Renal pelvis (tissue), 4 donors: Measurements from ENCODE around the gene MARCKSL1. TPM values are rescaled to one million over a fixed set of nuclear protein-coding genes. Genes with fewer than 3 reads are reported as not detected.
"Not testable (repeated sequence)": the region's sequence is repeated elsewhere in the genome, so short reads cannot be mapped to it uniquely, and the experiment has no call there.

Source experiments
- DNase-seq: peaks from one replicate; pipeline ENCODE4 v3.0.0-alpha.2; 2013
- polyA plus RNA-seq, 3 donors: library from polyadenylated mRNA; unstranded; fragments of 120-200 nt; gene quantifications; one replicate each; pipeline ENCODE4 v1.2.1, GENCODE V29; 2013; ENCODE audit not compliant: insufficient read length in 3 of 3

Gene MARCKSL1
- polyA plus RNA-seq, 3 donors: 384 to 512 (median 486) TPM

GRCh38 chr1:32335535-32335789 is 571 bp downstream of the MARCKSL1 start:
- no peak for DNase-seq

DNA sequence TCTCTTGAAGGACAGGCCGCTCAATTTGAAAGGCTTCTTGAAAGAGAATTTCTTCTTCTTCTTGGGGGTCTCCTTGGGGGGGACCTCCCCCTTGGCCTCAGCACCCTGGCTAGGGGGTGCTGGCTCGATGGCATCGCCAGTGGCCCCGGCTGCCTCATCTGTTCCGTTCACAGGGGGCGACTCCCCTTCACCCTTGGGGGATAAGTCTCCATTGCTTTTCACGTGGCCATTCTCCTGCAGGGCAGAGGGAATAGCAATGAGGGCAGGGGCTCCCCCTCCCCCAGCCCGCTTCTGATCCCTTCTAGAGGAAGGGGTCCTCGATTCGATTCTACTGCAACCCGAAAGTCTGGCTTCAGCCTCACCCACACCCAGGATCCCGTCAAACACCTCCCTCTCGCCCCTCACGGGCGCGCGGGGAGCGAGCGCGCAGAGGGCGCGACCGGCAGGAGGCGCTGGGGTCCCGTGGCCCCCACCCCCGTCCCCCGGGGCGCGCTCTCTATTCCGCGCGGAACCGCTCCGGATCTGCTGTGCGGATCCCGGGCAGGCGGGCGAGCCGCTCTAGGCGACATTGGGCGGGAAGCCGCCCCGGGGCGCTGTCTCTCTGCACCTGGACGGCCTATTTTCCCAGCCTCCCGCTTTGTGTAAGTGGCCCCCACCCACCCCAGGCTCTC is 1.0 kb downstream of the MARCKSL1 start:
- DNase-seq: peak; percentile 38

DNA sequence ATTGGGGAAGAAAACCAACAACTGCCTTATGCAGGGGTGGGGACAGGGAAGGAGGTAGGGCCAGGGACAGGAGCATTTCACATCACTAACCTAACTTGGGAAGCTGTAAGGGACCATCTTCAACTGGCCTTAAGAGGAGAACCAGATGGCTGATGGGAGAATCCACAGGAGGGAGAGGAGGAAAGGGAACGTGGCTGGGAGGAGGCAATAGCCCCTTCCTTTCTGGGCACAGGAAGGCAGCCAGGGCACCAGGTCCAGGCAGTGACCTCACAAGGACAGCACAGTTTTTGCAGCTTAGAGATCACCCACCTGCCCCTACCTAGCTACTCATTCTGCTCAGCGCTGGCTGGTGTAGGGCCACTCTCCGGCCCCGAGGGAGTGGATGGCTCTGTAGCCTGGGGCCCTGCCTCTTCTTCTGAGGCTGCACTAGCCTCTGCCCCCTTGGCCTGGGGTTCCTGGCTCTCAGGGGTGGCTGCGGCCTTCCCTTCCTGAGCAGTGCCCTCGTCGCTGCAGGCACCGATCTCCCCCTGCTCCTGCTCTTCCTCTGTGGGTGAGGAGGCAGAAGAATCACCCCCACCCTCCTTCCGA is 1.7 kb downstream of the MARCKSL1 start:
- DNase-seq: no peak

DNA sequence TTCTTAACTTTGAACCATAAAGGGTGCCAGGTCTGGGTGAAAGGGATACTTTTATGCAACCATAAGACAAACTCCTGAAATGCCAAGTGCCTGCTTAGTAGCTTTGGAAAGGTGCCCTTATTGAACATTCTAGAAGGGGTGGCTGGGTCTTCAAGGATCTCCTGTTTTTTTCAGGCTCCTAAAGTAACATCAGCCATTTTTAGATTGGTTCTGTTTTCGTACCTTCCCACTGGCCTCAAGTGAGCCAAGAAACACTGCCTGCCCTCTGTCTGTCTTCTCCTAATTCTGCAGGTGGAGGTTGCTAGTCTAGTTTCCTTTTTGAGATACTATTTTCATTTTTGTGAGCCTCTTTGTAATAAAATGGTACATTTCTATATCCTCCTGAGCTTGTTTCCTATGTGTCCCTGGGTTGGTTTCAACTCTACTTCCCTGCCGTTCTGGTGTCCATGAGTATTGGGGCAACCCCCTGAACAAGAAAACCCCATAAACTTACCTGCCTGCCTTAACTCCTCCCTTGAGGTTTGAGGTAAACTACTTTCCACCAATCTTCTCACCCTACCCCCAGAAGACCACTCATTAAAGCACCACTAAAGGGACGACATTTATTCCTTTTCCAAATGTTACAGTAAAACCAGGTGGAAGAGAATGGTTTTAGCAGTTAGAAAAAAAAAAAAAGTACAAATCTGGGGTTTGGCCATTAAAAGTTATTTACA is 2.6 kb downstream of the MARCKSL1 start:
- no peak for DNase-seq

DNA sequence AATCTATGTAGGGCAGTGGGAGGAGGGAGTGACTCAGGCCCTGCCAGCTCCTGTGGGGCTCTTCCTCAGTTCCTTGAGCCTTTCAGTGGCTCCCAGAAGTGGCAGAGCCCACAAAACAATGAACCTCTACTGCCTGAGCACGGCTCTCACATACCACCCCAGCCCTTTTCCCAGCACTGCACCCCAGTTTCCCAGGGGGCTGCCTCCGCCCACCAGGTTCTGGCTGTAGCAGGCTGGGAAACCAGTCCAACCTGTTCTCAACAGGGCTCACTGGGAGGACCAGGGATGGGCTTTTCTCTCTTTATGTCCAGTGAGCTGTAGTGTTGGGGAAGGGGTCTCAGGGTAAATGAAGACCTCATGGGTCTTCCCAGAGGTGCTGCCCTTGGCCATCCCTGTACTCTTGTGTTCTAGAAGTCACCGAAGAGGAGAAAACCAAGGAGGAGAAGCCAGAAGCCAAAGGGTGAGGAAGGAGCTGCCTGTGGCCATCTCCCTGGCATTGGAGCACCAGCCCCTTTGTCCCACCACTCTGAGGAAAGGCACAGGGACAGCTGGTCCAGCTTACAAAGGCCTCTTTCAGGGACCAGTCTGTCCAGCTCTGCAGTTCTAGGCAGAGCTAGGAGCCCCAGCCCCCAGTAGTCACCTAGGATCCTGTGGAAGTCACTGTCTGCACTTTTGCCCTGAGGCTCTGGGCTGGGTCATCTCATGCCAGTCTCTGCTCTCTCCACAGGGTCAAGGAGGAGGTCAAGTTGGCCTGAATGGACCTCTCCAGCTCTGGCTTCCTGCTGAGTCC is 3.5 kb downstream of the MARCKSL1 start:
- no peak for DNase-seq

GRCh38 chr1:32331549-32331948 is 4.5 kb downstream of the MARCKSL1 start:
- no peak for DNase-seq

DNA sequence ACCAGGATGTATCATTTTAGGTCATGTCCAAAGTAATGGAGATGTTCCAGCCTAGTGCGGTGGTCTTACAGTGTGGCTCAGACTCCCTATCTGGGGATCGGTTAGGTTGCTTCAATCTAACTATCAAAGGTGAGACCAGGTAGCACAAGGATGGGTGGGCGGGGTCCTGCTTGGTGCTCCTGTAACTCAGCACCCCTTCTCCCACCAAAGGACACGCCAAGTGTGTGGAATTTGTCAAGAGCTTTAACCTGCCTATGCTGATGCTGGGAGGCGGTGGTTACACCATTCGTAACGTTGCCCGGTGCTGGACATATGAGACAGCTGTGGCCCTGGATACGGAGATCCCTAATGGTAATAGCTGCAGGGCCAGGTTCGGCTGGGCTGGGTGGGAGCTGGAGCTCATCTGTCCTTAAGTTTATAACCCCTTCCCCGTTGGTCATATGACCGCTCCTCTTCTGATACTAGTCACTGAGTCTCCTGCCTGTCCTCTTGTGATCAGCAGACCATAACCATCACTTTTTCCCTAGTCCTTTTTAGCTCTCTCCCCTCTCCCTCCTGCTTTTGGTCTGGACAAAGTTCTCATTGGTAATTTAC is 5.4 kb downstream of the MARCKSL1 start:
- peak; percentile 62 for DNase-seq

DNA sequence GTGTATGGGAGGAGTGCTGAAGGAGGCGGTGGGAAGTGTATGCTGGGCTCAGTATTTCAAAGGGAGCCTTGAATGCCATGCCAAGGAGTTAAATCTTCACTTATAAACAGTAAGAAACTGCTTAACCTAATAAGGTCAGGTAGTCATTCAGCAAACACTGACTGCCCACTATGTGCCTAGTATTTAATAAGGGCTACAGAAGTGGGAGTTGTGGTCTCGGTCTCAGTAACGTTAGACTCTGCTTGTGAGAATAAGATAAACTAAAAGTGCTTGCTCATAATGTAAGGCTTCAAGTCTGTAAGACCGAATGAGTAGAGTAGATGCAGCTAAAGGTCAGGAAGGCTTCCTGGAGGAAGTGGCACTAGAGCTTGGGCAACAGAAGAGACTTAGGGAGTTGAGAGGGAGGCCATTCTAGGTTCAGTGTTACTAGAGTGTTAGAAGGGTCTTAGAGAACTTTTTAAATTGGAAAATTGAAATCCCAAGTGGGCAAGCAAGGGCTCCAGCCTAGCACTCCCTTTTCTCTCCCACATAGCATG is 6.0 kb downstream of the MARCKSL1 start:
- DNase-seq: no peak

DNA sequence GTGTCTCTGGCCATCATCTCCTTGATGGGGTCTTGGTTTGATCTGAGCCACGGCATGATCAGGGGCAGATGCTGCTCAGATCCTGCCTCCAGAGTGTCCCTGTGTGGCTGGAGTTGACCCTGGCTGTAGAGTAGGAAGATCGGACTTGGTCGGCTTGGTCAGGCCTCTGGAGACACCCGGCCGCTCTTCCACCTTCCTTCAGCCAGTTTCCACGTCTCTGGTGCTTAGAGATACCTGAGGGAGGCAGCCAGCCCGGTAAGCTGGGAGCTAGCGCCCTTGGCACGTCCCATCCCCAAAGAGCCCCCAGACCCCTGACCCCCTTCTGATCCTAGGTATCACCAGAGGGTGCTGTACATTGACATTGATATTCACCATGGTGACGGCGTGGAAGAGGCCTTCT is 8.8 kb downstream of the MARCKSL1 start:
- no peak for DNase-seq

DNA sequence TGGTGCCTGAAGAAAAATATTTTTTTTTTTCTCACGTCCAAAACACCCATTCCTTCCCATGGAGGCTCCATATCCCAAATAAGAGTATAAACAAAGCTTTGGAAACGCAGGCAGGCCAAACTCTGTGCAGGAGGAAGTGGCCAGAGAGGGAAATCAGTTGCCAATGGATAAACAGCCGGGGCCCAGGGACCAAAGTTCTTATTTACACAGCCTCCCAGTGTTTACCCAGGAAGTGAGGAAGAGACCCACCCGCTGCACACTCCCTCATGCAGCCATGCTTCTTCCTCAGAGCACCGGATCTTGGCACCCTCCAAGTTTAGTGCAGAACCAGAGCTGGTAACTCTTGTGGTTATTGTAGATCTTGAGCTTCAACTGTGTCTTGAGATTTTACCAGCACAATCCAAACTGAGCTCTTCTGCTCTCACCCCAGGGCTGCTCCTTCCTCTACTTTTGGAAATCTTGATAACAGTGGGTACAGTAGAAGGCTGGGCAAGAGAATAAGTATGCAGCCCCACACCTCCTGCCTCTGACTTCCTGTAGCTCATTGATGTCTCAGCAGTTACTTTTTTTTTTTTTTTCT is 14.2 kb downstream of the MARCKSL1 start:
- DNase-seq: no peak

DNA sequence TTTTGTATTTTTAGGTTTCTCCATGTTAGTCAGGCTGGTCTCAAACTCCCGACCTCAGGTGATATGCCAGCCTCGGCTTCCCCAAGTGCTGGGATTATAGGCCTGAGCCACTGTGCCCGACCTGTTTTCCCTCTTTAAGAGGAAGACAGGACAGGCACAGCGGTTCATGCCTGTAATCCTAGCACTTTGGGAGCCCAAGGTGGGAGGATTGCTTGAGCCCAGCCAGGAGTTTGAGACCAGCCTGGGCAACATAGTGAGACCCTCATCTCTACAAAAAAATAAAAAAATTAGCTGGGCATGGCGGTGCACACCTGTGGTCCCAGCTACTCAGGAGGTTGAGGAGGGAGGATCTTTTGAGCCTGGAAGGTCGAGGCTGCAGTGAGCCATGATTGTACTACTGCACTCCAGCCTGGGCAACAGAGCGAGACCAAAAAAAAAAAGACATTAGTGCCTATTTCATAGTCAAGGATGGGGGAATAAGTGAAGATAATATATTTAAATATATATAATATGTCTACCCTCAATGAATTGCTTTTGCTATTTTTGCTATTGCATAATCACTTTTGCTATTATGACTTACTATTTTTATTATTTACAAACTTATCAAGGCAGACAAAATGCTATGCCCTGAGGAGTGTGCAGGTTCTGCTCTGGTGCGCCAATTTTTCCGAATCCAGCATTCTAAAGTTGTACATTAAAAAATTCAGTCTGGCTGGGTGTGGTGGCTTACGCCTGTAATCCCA is 17.7 kb downstream of the MARCKSL1 start:
- no peak for DNase-seq

DNA sequence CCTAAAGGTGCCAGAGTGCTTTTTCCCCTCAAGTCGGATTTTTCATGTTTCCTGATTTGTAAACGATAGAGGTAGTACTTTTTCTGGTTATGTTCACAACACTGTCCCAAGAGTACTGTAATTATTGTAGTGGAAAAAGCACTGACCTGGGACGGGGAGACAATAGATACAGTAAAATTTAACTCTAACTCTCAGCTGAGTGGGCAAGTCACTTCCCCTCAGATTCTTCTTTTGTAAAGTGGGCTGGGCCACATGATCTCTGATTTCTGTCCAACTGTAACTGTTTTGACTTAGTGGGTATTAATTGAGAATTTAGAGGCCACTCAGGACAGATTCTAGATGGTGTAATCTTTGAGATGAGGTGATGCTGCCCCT is 19.1 kb downstream of the MARCKSL1 start:
- DNase-seq: no peak

DNA sequence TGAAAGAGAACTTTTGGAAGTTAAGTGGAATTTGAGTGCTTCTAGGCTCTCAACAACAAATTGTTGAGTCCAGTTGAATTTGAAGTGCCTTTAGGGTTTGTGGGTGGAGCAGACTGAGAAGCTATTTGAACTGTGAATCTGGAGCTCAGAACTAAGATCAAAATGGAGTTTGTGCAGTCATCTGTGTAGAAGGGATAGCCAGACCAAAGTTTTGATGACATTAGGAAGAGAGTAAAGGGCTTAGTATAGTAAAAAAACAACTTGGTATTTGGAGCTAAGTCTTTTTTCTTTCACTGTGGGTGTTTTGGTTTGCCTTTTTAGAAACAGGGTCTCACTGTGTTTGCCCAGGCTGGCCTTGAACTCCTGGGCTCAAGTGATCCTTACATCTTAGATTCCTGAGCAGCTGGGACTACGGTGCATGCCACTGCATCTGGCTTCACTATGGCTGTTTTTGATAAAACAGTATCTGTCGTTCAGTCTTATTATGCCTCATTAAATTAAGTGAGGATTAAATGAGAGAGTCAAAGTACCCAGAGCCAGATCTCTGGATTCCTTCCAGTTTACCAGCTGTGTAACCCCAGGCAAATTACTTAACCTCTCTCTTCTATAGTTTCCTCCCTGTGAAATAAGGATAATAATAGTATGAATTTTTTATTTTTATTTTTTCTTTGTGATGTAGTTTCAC is 24.2 kb downstream of the MARCKSL1 start:
- no peak for DNase-seq

DNA sequence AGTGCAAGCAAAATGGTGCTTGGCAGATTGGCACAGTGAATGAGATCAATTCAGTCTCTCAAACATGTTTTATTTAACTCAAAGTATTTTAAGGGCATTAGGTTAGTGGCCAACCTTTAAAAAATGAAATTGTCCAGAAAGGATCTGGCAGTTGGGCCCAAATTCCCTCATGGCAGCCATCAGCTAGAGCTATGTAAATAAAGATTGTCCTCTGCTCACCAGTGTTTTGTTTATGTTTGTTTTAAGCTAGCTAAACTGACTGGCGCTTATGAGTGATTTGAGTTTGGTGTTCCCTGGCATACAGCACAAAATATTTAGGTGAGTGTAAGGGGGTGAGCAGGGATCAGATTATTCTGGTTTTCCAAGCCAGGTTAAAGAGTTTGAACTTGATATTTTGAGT is 26.1 kb downstream of the MARCKSL1 start:
- DNase-seq: no peak

DNA sequence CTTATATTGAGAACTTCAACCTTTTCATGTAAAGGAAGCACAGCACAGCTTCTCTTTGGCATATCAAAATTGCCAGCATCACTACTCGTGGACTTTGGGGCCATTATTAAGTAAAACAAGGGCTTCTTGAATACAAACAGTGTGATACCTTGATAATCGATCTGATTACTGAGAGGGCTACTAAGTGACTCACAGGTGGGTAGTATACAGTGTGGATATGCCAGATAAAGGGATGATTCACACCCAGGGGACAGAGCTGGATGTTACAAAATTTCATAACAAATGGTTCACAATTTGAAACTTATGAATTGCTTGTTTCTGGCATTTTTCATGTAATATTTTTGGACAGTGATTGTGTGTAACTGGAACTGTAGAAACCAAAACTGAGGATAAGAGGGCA is 28.7 kb downstream of the MARCKSL1 start:
- no peak for DNase-seq

GRCh38 chr1:32305310-32305709 is 30.7 kb downstream of the MARCKSL1 start:
- DNase-seq: no peak

DNA sequence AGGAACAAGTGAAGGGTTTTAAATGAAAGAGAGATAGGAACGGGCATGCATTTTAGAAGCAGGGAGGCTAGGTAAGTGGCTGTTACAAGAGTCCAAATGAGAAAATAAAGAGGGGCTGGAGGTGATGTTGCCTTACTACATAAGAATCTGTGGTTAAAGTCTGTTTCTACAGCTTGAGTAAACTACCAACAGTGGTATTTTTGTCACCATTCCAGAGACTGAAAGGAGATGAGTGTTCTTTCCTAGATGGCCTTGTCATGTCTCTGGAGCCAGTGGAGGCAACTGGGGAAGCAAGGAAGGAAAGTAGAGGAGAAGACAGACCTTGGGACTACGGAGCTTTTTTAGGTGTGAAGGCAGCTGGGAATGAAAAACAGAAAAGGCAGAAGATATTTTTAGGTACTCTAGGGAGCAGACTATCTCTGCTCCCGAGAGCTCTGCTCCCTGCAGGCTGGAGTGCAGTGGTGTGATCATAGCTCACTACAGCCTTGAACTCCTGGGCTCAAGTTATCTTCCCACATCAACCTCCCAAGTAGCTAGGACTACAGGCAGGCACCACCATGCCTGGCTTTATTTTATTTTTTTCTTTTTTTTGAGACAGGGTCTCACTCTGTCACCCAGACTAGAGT is 31.9 kb downstream of the MARCKSL1 start:
- DNase-seq: no peak

DNA sequence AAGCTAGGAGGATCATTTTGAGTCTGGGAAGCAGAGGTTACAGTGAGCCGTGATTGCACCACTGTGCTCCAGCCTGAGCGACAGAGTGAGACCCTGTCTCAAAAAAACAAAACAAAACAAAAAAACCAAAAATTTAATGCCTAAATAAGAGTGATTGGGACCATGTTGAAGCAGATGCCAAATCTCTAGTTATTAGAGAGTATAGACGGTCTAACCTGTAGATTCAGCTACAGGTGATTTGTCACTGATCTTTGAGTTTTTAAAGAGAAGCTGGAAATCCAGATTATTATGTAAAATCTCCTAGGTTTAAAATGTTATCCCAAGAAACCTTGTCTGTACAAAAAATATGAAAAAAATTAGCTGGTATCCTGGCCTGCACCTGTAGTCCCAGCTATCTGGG is 32.7 kb downstream of the MARCKSL1 start:
- DNase-seq: no peak

DNA sequence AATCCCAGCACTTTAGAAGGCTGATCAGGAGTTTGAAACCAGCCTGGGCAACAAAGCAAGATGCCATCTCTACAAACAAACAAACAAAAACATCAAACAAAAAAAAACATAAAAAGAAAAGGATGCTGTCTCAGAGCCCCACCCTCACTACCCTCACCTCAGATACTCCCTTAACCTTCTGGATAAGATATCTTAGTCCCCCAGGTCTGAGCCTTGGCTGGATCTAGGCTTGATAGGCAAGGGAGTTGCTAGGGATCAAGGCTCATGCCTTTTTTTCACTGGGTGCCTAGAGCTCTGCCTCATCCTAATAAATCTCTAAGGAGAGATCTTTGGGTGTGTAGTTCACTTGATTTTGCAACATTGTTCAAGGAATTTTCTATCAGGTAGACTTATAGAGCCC is 36.7 kb downstream of the MARCKSL1 start:
- DNase-seq: no peak

DNA sequence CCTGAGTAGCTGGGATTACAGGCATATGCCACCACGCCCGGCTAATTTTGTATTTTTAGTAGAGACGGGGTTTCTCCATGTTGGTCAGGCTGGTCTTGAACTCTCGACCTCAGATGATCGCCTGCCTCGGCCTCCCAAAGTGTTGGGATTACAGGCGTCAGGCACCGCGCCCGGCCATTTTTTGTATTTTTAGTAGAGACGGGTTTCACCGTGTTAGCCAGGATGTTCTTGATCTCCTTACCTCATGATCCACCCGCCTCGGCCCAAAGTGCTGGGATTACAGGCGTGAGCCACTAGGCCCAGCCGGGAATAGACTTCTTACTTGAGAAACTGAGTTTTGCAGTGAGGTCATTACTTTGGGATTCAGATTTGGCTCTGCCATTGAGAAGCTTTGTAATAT is 37.8 kb downstream of the MARCKSL1 start:
- not testable (repeated sequence) for DNase-seq
